ENCODE data around the gene BTBD16. TPM values are rescaled to one million over a fixed set of nuclear protein-coding genes. Genes with fewer than 3 reads are reported as not detected.

BTBD16 gene
- total RNA-seq, 4 donors from 2014 or later: 0.85 to 10.2 (median 5.1) TPM

DNA sequence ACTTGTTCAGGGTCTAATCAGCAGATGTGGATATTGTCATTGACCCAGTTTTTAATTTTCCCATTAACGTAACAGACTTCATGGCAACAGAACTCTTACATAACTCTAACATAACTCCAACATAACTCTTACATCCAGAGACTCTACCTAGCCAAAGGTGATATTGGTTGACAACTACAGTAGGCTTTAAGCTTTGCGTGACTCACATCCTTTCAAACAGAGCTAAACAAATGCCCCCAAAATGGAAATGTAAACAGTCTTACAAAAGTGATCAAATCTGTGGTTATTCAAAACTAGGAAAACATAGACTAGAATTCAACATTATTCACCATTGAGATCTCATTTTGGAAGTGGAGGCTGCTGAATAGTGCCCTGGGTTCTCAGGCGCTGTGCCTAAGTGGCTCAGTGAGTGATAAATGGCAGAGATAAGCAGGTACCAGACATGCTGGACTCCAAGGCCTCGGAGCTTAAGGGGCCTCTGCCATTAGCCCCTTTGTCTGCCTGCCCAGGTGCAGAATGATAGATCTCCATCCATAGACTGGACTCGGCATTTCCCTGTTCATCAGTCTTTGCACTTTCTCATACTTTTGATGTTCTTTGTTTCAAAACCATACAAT lies 34.3 kb upstream of the BTBD16 start:
- Histone ChIP-seq H3K27ac (no peak overlapping the region), H3K27me3 (no peaks in the 10 kb centered on the region), H3K4me1 (peaks cover 4% of the 10 kb centered on the region), H3K36me3 (peaks cover 72% of the 10 kb centered on the region), H3K4me3 (no peak overlapping the region), H3K9me3 (no peaks in the 10 kb centered on the region)
- TF ChIP-seq POLR2AphosphoS5 (IDR thresholded peaks at IDR 0.05) (no peak), POLR2A (IDR thresholded peaks at IDR 0.05) (no peak), EP300 (IDR thresholded peaks at IDR 0.05) (no peak)
- TF ChIP-seq, protein P1, sequence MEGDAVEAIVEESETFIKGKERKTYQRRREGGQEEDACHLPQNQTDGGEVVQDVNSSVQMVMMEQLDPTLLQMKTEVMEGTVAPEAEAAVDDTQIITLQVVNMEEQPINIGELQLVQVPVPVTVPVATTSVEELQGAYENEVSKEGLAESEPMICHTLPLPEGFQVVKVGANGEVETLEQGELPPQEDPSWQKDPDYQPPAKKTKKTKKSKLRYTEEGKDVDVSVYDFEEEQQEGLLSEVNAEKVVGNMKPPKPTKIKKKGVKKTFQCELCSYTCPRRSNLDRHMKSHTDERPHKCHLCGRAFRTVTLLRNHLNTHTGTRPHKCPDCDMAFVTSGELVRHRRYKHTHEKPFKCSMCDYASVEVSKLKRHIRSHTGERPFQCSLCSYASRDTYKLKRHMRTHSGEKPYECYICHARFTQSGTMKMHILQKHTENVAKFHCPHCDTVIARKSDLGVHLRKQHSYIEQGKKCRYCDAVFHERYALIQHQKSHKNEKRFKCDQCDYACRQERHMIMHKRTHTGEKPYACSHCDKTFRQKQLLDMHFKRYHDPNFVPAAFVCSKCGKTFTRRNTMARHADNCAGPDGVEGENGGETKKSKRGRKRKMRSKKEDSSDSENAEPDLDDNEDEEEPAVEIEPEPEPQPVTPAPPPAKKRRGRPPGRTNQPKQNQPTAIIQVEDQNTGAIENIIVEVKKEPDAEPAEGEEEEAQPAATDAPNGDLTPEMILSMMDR (IDR thresholded peaks at IDR 0.05): no peak
- 92% methylated on average over 5 of the region's 5 CpGs for WGBS
- DNase-seq (ENCODE audit: low spot score in 2 of 2): no peak

DNA sequence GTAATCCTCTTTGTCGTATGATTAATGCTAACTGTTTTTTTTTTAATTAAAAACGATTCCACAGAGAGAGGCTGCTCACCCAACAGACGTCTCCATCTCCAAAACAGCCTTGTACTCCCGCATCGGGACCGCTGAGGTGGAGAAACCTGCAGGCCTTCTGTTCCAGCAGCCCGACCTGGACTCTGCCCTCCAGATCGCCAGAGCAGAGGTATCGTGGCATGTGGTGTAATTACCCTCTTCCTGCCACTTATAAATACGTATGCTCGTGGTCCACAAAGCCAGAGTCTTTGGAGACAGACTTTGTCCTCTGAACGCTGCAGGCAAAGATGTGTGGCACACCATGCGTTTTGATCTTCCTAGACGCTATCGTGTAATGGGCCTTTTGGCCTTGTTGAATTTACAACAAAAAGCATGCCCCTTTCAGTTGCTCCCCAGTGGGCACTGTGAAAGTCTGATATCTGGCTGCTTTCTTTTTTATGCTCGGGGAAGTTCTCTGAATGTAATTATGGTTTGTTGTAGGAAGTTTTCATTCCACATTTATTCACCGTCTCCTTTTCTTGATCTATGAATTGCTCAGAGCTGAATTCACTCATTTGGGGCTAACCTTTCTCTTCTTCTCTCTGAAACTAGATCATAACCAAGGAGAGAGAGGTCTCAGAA lies 33.6 kb upstream of the BTBD16 start:
- no peak for DNase-seq (ENCODE audit: low spot score in 2 of 2)
- Histone ChIP-seq H3K27ac (no peak overlapping the region), H3K4me1 (peaks cover 4% of the 10 kb centered on the region), H3K9me3 (no peaks in the 10 kb centered on the region), H3K36me3 (peaks cover 77% of the 10 kb centered on the region), H3K27me3 (no peaks in the 10 kb centered on the region), H3K4me3 (no peak overlapping the region)
- TF ChIP-seq EP300 (IDR thresholded peaks at IDR 0.05) (no peak), POLR2AphosphoS5 (IDR thresholded peaks at IDR 0.05) (no peak), POLR2A (IDR thresholded peaks at IDR 0.05) (no peak)
- TF ChIP-seq, protein P1 (IDR thresholded peaks at IDR 0.05): no peak
- 87% methylated on average over 17 of the region's 17 CpGs for whole genome bisulfite sequencing

DNA sequence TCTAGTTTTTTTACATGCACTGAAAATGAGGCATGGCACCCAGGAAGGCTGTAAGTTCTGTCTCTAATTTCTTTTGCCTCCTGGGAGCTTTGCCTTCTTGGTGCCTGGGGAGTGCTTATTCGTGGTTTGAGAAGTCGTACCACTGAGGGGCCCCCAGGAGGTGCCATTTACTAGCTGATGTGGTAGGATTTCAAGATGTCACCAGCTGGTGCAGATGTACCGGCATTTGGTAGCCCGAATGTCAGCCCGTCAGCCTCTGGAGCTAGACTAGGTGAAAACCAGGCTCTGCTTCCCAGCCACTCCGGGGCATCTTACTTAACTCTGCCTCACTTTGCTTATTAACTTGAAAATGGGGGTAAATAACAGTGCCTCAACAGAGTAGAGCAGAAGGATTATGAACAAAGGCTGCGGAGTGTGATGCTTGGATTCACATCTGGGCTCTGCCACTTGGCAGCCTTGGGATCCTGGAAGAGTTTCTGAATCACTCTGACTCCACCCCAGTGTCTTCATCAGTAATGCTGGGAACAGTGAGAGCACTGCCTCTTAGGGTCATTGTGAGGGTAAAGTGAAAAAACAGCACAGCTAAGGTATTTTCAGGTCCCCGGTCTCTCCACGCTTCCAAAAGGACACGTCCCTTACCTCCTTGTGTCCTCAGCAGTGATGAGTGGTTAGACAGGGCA lies 31.4 kb upstream of the BTBD16 start:
- H3K9me3 ChIP-seq: no peaks in the 10 kb centered on the region
- peaks cover 74% of the 10 kb centered on the region for H3K36me3 ChIP-seq
- no peak overlapping the region for H3K27ac ChIP-seq
- TF ChIP-seq, protein P1 (IDR thresholded peaks at IDR 0.05): no peak
- TF ChIP-seq POLR2A (IDR thresholded peaks at IDR 0.05) (no peak), POLR2AphosphoS5 (IDR thresholded peaks at IDR 0.05) (no peak), EP300 (IDR thresholded peaks at IDR 0.05) (no peak)
- H3K4me1 ChIP-seq: peaks cover 4% of the 10 kb centered on the region
- H3K27me3 ChIP-seq: no peaks in the 10 kb centered on the region
- no peak for DNase-seq (ENCODE audit: low spot score in 2 of 2)
- 74% methylated on average over 10 of the region's 10 CpGs for WGBS
- H3K4me3 ChIP-seq: no peak overlapping the region

DNA sequence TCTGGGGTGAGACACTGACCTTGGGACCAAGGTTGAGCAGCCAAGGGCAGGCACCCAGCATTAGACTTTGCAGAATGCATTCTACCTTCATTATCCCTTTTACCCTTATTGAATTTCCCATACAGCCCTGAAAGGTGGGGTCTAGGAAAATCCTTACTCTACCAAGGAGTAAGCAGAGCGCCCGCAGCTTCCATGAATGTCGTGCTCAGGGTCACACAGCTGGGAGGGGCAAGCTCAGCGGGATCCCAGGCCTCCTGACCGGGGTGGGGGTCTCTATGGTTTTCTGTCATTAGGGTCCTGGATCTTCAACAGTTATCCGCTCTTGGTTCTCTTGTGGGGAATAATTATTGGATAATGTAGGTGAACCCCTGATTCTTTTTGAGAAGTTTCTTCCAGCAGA lies 30.7 kb upstream of the BTBD16 start:
- TF ChIP-seq EP300 (IDR thresholded peaks at IDR 0.05): no peak
- Histone ChIP-seq H3K27me3 (no peaks in the 10 kb centered on the region), H3K4me1 (peaks cover 4% of the 10 kb centered on the region), H3K9me3 (no peaks in the 10 kb centered on the region), H3K36me3 (peaks cover 79% of the 10 kb centered on the region), H3K4me3 (no peak overlapping the region), H3K27ac (no peak overlapping the region)
- DNase-seq (ENCODE audit: low spot score in 2 of 2): no peak
- WGBS: 93% methylated on average over 6 of the region's 6 CpGs

DNA sequence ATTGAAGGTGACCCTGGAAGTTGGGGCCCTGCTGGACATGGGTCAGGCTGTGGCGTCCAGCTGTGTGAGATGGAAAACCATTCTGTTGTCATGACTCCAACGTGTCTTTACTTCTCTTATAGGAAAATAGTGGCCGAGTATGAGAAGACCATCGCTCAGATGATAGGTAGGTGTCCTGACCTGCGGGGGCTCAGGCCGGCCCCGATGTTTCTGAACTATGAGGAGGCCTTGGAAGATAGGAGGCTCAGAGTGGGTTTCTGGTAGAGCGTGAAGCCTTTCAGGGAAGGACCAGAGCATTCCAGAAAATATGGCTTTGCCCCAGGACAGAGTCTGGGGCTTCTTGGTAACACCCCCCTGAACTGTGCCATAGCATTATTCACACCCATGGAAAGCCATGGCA lies 29.3 kb upstream of the BTBD16 start:
- H3K4me1 ChIP-seq: peaks cover 4% of the 10 kb centered on the region
- H3K27ac ChIP-seq: no peak overlapping the region
- no peak overlapping the region for H3K4me3 ChIP-seq
- 93% methylated on average over 7 of the region's 8 CpGs for WGBS
- peaks cover 75% of the 10 kb centered on the region for H3K36me3 ChIP-seq
- TF ChIP-seq, protein P1 (IDR thresholded peaks at IDR 0.05): no peak
- no peak for TF ChIP-seq EP300 (IDR thresholded peaks at IDR 0.05)
- TF ChIP-seq POLR2A (IDR thresholded peaks at IDR 0.05): no peak
- no peak for TF ChIP-seq POLR2AphosphoS5 (IDR thresholded peaks at IDR 0.05)
- no peaks in the 10 kb centered on the region for H3K27me3 ChIP-seq
- no peak for DNase-seq (ENCODE audit: low spot score in 2 of 2)
- no peaks in the 10 kb centered on the region for H3K9me3 ChIP-seq
